Measurements from ENCODE around the gene HDC. TPM values are rescaled to one million over a fixed set of nuclear protein-coding genes. Genes with fewer than 3 reads are reported as not detected.

HDC gene
- total and polyA plus RNA-seq, 7 experiments from 2014 or later: 0.19 to 81.2 (median 35.1) TPM; not detected in 4

GRCh38 chr15:50250760-50251394 is 14.6 kb downstream of the HDC start:
- H3K4me3 ChIP-seq (ENCODE audit: low read length): no peak overlapping the region
- no peak for ATAC-seq
- H3K9me3 Mint-ChIP-seq: no peaks in the 10 kb centered on the region
- H3K4me1 ChIP-seq (ENCODE audit: control insufficient read depth in 2 of 2, insufficient read depth in 2 of 2, low read length in 2 of 2): peaks cover 8 to 12% of the 10 kb centered on the region in 2 donors
- ChIA-PET POLR2A (interaction anchor here (0.6 kb wide), 1 partner anchor 103 kb away, joined by 3 read pairs; no protein-coding TSS in a partner anchor), CTCF (no interaction called here)
- peaks cover 0 to 6% (median 0%) of the 10 kb centered on the region in 5 donors for H3K36me3 Mint-ChIP-seq
- intact Hi-C loops (cut with micrococcal nuclease): no loop called here
- H3K27me3 ChIP-seq (ENCODE audit: control insufficient read depth in 2 of 2, insufficient read depth in 2 of 2, low read length in 2 of 2): no peaks in the 10 kb centered on the region
- H3K4me3 Mint-ChIP-seq: no peak overlapping the region
- no peak for DNase-seq
- no peak overlapping the region for H3K27ac ChIP-seq (ENCODE audit: low read depth, low read length)
- peaks cover 7 to 69% (median 22%) of the 10 kb centered on the region in 7 donors for H3K4me1 Mint-ChIP-seq
- H3K27me3 Mint-ChIP-seq: peaks cover 0 to 5% (median 0%) of the 10 kb centered on the region in 5 donors
- H3K36me3 ChIP-seq (ENCODE audit: control insufficient read depth in 2 of 3, insufficient read depth in 3 of 3, low read length in 3 of 3): no peaks in the 10 kb centered on the region
- no peaks in the 10 kb centered on the region for H3K9me3 ChIP-seq (ENCODE audit: control insufficient read depth in 2 of 3, low read length in 3 of 3)
- H3K27ac Mint-ChIP-seq: no peak overlapping the region

- no peak overlapping the region for H3K27ac ChIP-seq (ENCODE audit: low read depth, low read length)
- no peaks in the 10 kb centered on the region for H3K27me3 ChIP-seq (ENCODE audit: control insufficient read depth in 2 of 2, insufficient read depth in 2 of 2, low read length in 2 of 2)
- intact Hi-C loops (cut with micrococcal nuclease): loop anchor here (2.0 to 5.0 kb wide), 5 partner anchors 67 to 173 kb away; partner anchors contain the start of genes SLC27A2 (in 1 of the 2) and USP8 (in 1 of the 2)
- CTCF ChIA-PET: no interaction called here
- H3K4me1 ChIP-seq (ENCODE audit: control insufficient read depth in 2 of 2, insufficient read depth in 2 of 2, low read length in 2 of 2): peaks cover 8 to 12% of the 10 kb centered on the region in 2 donors
- no peaks in the 10 kb centered on the region for H3K9me3 ChIP-seq (ENCODE audit: control insufficient read depth in 2 of 3, low read length in 3 of 3)
- H3K4me3 ChIP-seq (ENCODE audit: low read length): no peak overlapping the region
- no peaks in the 10 kb centered on the region for H3K36me3 ChIP-seq (ENCODE audit: control insufficient read depth in 2 of 3, insufficient read depth in 3 of 3, low read length in 3 of 3)
- Mint-ChIP-seq H3K9me3 (no peaks in the 10 kb centered on the region), H3K36me3 (peaks cover 0 to 3% (median 0%) of the 10 kb centered on the region in 5 donors), H3K4me3 (no peak overlapping the region), H3K27ac (peak overlapping the region in 3 of 9 donors; percentile 89 to 99 (median 93)), H3K4me1 (peaks cover 7 to 67% (median 22%) of the 10 kb centered on the region in 7 donors), H3K27me3 (peaks cover 0 to 5% (median 0%) of the 10 kb centered on the region in 5 donors)
- DNase-seq: no peak
- POLR2A ChIA-PET: no interaction called here
- ATAC-seq: no peak
These were observed 15.8 kb downstream of the HDC start for GRCh38 chr15:50249704-50250103.

- Histone ChIP-seq H3K36me3 (ENCODE audit: control insufficient read depth in 2 of 3, insufficient read depth in 3 of 3, low read length in 3 of 3) (no peaks in the 10 kb centered on the region), H3K27ac (ENCODE audit: low read depth, low read length) (no peak overlapping the region), H3K9me3 (ENCODE audit: control insufficient read depth in 2 of 3, low read length in 3 of 3) (no peaks in the 10 kb centered on the region), H3K4me3 (ENCODE audit: low read length) (no peak overlapping the region), H3K4me1 (ENCODE audit: control insufficient read depth in 2 of 2, insufficient read depth in 2 of 2, low read length in 2 of 2) (peaks cover 8 to 12% of the 10 kb centered on the region in 2 donors), H3K27me3 (ENCODE audit: control insufficient read depth in 2 of 2, insufficient read depth in 2 of 2, low read length in 2 of 2) (no peaks in the 10 kb centered on the region)
- POLR2A ChIA-PET: no interaction called here
- H3K36me3 Mint-ChIP-seq: peaks cover 0 to 3% (median 0%) of the 10 kb centered on the region in 5 donors
- ATAC-seq (no peak), DNase-seq (no peak)
- peaks cover 7 to 67% (median 22%) of the 10 kb centered on the region in 7 donors for H3K4me1 Mint-ChIP-seq
- H3K4me3 Mint-ChIP-seq: peak overlapping the region in 4 of 10 donors; percentile 68 to 88 (median 86)
- no peaks in the 10 kb centered on the region for H3K9me3 Mint-ChIP-seq
- intact Hi-C loops (cut with micrococcal nuclease): loop anchor here (2.0 to 5.0 kb wide), 5 partner anchors 67 to 173 kb away; partner anchors contain the start of genes SLC27A2 (in 1 of the 2) and USP8 (in 1 of the 2)
- H3K27ac Mint-ChIP-seq: peak overlapping the region in 7 of 9 donors; percentile 29 to 99 (median 90)
- peaks cover 0 to 5% (median 0%) of the 10 kb centered on the region in 5 donors for H3K27me3 Mint-ChIP-seq
- CTCF ChIA-PET: no interaction called here
These were observed 16.4 kb downstream of the HDC start for GRCh38 chr15:50248994-50249582.

GRCh38 chr15:50247819-50248655 is 17.5 kb downstream of the HDC start:
- POLR2A ChIA-PET: interaction anchor here (1.0 to 1.2 kb wide), 2 partner anchors 103 to 106 kb away, joined by 3 read pairs; partner anchors contain the start of gene GABPB1
- Mint-ChIP-seq H3K9me3 (no peaks in the 10 kb centered on the region), H3K4me3 (peak overlapping the region; percentile 55 to 88 (median 84)), H3K4me1 (peaks cover 7 to 65% (median 22%) of the 10 kb centered on the region in 7 donors), H3K27me3 (peaks cover 0 to 5% (median 0%) of the 10 kb centered on the region in 5 donors), H3K27ac (peak overlapping the region; percentile 89 to 99 (median 94)), H3K36me3 (peaks cover 0 to 3% (median 0%) of the 10 kb centered on the region in 5 donors)
- Histone ChIP-seq H3K9me3 (ENCODE audit: control insufficient read depth in 2 of 3, low read length in 3 of 3) (no peaks in the 10 kb centered on the region), H3K36me3 (ENCODE audit: control insufficient read depth in 2 of 3, insufficient read depth in 3 of 3, low read length in 3 of 3) (no peaks in the 10 kb centered on the region), H3K4me3 (ENCODE audit: low read length) (peak overlapping the region; percentile 53), H3K27ac (ENCODE audit: low read depth, low read length) (peak overlapping the region; percentile 53), H3K27me3 (ENCODE audit: control insufficient read depth in 2 of 2, insufficient read depth in 2 of 2, low read length in 2 of 2) (no peaks in the 10 kb centered on the region), H3K4me1 (ENCODE audit: control insufficient read depth in 2 of 2, insufficient read depth in 2 of 2, low read length in 2 of 2) (peaks cover 8 to 12% of the 10 kb centered on the region in 2 donors)
- DNase-seq: peak in 8 of 9 donors; percentile 18 to 62 (median 53)
- CTCF ChIA-PET: no interaction called here
- peak; percentile 93 for ATAC-seq
- intact Hi-C loops (cut with micrococcal nuclease): loop anchor here (1.0 to 5.0 kb wide), 6 partner anchors 14 to 174 kb away; partner anchors contain the start of genes SLC27A2 (in 1 of the 2) and USP8 (in 1 of the 2)

- Mint-ChIP-seq H3K9me3 (no peaks in the 10 kb centered on the region), H3K36me3 (peaks cover 0 to 3% (median 0%) of the 10 kb centered on the region in 5 donors), H3K4me1 (peaks cover 7 to 61% (median 22%) of the 10 kb centered on the region in 7 donors), H3K4me3 (peak overlapping the region in 2 of 10 donors; percentile 2 to 26), H3K27me3 (peaks cover 0 to 4% (median 0%) of the 10 kb centered on the region in 5 donors), H3K27ac (peak overlapping the region in 5 of 9 donors; percentile 21 to 93 (median 52))
- ChIA-PET CTCF (no interaction called here), POLR2A (interaction anchor here (1.0 kb wide), 1 partner anchor 108 kb away, joined by 3 read pairs; the partner anchor contains the start of gene GABPB1)
- Histone ChIP-seq H3K36me3 (ENCODE audit: control insufficient read depth in 2 of 3, insufficient read depth in 3 of 3, low read length in 3 of 3) (no peaks in the 10 kb centered on the region), H3K4me1 (ENCODE audit: control insufficient read depth in 2 of 2, insufficient read depth in 2 of 2, low read length in 2 of 2) (peaks cover 8 to 12% of the 10 kb centered on the region in 2 donors), H3K4me3 (ENCODE audit: low read length) (no peak overlapping the region), H3K27me3 (ENCODE audit: control insufficient read depth in 2 of 2, insufficient read depth in 2 of 2, low read length in 2 of 2) (no peaks in the 10 kb centered on the region), H3K9me3 (ENCODE audit: control insufficient read depth in 2 of 3, low read length in 3 of 3) (no peaks in the 10 kb centered on the region), H3K27ac (ENCODE audit: low read depth, low read length) (no peak overlapping the region)
- DNase-seq (no peak), ATAC-seq (no peak)
- intact Hi-C loops (cut with micrococcal nuclease): loop anchor here (1.0 to 5.0 kb wide), 5 partner anchors 16 to 176 kb away; partner anchors contain the start of genes SLC27A2 (in 1 of the 2) and USP8 (in 1 of the 2)
These were observed 18.9 kb downstream of the HDC start for GRCh38 chr15:50246631-50247030.

Measured in naive thymus-derived CD4-positive, alpha-beta T cell (primary cell).